ENCODE results near the gene CEP72.

DNA sequence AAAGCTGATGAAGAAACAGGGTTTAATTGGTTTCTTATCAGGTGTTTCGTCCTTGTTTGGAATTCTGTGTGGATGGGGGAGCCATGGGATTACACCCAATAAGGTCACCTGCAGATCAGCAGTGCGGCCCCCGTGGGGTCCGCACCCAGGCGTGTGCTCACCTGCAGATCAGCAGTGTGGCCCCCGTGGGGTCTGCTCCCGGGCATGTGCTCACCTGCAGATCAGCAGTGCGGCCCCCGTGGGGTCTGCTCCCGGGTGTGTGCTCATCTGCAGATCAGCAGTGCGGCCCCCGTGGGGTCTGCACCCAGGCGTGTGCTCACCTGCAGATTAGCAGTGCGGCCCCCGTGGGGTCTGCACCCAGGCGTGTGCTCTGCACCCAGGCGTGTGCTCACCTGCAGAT, 41.7 kb upstream of the CEP72 start:
- TF ChIP-seq CTCF (IDR thresholded peaks at IDR 0.05) (no peak), POLR2A (IDR thresholded peaks at IDR 0.05; ENCODE audit: low read depth) (no peak), POLR2AphosphoS5 (IDR thresholded peaks at IDR 0.05) (no peak)

Measured in esophagus muscularis mucosa (tissue), 3 donors.